GM18526 (cell line): ENCODE data around the gene GARIN5B.

Source experiments
- POLR2A ChIP-seq: IDR thresholded peaks from 3 replicates; pipeline ENCODE4 v1.6.1; 2011; ENCODE audit not compliant: insufficient read length; ENCODE audit errors: extremely low read depth

GARIN5B gene

GRCh38 chr19:55382013-55382412 lies 19.0 kb upstream of the GARIN5B start:
- no peak for TF ChIP-seq POLR2A

GRCh38 chr19:55379174-55379573 lies 16.1 kb upstream of the GARIN5B start:
- TF ChIP-seq POLR2A: no peak

GRCh38 chr19:55377356-55378131 lies 14.5 kb upstream of the GARIN5B start:
- TF ChIP-seq POLR2A: no peak

- TF ChIP-seq POLR2A: no peak
These were observed 13.3 kb upstream of the GARIN5B start, which contains the start of gene TMEM190 for GRCh38 chr19:55376241-55376933. TSS of gene TMEM190 (plus strand) at chr19:55376826. CDS start at chr19:55376854, 28 bp downstream.

GRCh38 chr19:55373993-55374757 lies 11.1 kb upstream of the GARIN5B start:
- no peak for TF ChIP-seq POLR2A

GRCh38 chr19:55373306-55373992 lies 10.4 kb upstream of the GARIN5B start:
- no peak for TF ChIP-seq POLR2A

- no peak for TF ChIP-seq POLR2A
These were observed 9.4 kb upstream of the GARIN5B start for GRCh38 chr19:55372316-55373081.

- no peak for TF ChIP-seq POLR2A
These were observed 7.4 kb upstream of the GARIN5B start, which contains the start of gene IL11 for GRCh38 chr19:55370305-55370988. TSS of gene IL11 (minus strand) at chr19:55370463. CDS start at chr19:55370310, 153 bp downstream.

- TF ChIP-seq POLR2A: no peak
These were observed 6.7 kb upstream of the GARIN5B start for GRCh38 chr19:55369653-55370304.

- no peak for TF ChIP-seq POLR2A
These were observed 5.9 kb upstream of the GARIN5B start for GRCh38 chr19:55368701-55369563.

- no peak for TF ChIP-seq POLR2A
These were observed 5.0 kb upstream of the GARIN5B start for GRCh38 chr19:55368106-55368505.

GRCh38 chr19:55366790-55367189 lies 3.7 kb upstream of the GARIN5B start:
- no peak for TF ChIP-seq POLR2A
